ENCODE measurements around the gene CANX. TPM values are rescaled to one million over a fixed set of nuclear protein-coding genes. Genes with fewer than 3 reads are reported as not detected.
A peak's percentile ranks its signal among the peaks of the same experiment; 100 is the strongest.

The CANX gene
- total and polyA plus RNA-seq, 2 of the 13 experiments (the other 11 are each of a cell fraction or from before 2014, with no cell fraction given) = 477 to 680 TPM

DNA sequence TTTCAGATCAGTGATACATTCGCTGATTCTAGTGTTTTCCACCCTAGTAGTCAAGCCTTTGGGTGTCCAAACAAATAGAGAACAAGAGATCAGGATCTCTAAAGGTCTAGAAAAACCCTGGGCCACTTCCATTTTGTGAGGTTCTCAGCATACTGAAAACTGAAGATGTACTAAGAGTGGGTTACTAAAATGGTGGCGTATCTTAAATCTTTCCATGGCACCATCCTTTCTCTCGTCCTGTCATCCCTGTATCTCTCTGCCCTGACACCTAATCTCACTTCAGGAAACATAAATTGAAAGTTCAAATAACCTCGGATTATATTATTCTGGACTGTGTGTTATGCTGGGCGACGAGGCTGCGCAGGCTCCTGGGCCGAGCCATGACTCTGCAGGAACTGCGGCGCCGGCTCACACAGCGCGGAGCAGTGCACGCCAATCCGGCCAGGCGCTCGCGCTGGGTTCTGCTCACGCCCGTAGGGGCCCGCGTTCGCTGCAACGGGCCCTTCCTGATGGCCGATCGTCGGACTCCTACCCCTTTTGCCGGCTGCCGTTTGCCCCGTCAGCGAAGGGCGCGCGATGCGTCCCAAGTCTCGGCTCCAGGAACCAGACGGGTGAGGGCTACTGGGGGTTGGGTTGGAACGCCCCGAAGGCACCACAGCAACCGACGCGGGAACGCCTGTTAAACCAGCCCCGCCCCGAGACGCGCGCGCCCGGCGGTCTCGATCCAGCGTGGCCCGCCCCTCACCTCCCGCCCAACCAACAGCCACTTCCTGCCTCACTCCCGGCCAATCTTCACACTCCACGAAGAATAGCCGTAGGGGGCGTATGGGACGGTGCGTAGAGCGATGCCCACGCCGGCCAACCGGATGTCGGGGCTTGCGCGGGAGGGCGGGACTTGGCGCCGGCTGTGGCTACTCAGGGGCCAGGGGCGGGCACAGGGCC lies 503 bp upstream of the CANX start (continued):
- TF ChIP-seq, protein P1, sequence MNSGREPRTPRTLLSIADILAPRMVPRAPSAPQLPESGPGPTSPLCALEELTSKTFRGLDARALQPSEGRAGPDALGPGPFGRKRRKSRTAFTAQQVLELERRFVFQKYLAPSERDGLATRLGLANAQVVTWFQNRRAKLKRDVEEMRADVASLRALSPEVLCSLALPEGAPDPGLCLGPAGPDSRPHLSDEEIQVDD (CRISPR knock-in tag; IDR thresholded peaks at IDR 0.05; ENCODE audit: borderline replicate concordance) = peak; percentile 35; the same call in 1 of the 2 replicates
- TF ChIP-seq, protein P2, sequence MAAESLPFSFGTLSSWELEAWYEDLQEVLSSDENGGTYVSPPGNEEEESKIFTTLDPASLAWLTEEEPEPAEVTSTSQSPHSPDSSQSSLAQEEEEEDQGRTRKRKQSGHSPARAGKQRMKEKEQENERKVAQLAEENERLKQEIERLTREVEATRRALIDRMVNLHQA (CRISPR knock-in tag; IDR thresholded peaks at IDR 0.05) = no peak
- TF ChIP-seq GABPA (IDR thresholded peaks at IDR 0.05; ENCODE audit: low read depth, low read length) (peak; percentile 61), GABPA (CRISPR knock-in tag; IDR thresholded peaks at IDR 0.05; ENCODE audit: low read depth) (peak; percentile 85), ZNF33A (CRISPR knock-in tag; IDR thresholded peaks at IDR 0.05; ENCODE audit: borderline replicate concordance) (peak; percentile 74; the same call in 1 of the 2 replicates), ARNT (IDR thresholded peaks at IDR 0.05) (no peak), ZNF747 (CRISPR knock-in tag; IDR thresholded peaks at IDR 0.05; ENCODE audit: borderline replicate concordance) (peak; percentile 95), KAT7 (CRISPR knock-in tag; IDR thresholded peaks at IDR 0.05; ENCODE audit: borderline replicate concordance) (no peak; the same call in 1 of the 2 replicates), CHD4 (IDR thresholded peaks at IDR 0.05; ENCODE audit: borderline replicate concordance, low read length) (no peak), KDM6A (CRISPR knock-in tag; IDR thresholded peaks at IDR 0.05; ENCODE audit: low read depth) (no peak), ZNF746 (CRISPR knock-in tag; IDR thresholded peaks at IDR 0.05) (no peak), NFYC (CRISPR knock-in tag; IDR thresholded peaks at IDR 0.05) (peak; percentile 99), IKZF4 (CRISPR knock-in tag; IDR thresholded peaks at IDR 0.05; ENCODE audit: borderline replicate concordance, low read depth, not compliant biosample characterization) (no peak), IRF2 (CRISPR knock-in tag; IDR thresholded peaks at IDR 0.05) (peak; percentile 63), HMG20A (CRISPR knock-in tag; IDR thresholded peaks at IDR 0.05; ENCODE audit: borderline replicate concordance) (no peak), MEF2D (CRISPR knock-in tag; IDR thresholded peaks at IDR 0.05) (peak; percentile 71; the same call in 1 of the 2 replicates), TAF1 (CRISPR knock-in tag; IDR thresholded peaks at IDR 0.05) (peak; percentile 87), ZNF3 (CRISPR knock-in tag; IDR thresholded peaks at IDR 0.05) (no peak), ZNF607 (CRISPR knock-in tag; IDR thresholded peaks at IDR 0.05; ENCODE audit: borderline replicate concordance) (peak; percentile 89; the same call in 1 of the 2 replicates), ELF4 (CRISPR knock-in tag; IDR thresholded peaks at IDR 0.05; ENCODE audit: borderline replicate concordance) (peak; percentile 93)
- TF ChIP-seq, protein P3, sequence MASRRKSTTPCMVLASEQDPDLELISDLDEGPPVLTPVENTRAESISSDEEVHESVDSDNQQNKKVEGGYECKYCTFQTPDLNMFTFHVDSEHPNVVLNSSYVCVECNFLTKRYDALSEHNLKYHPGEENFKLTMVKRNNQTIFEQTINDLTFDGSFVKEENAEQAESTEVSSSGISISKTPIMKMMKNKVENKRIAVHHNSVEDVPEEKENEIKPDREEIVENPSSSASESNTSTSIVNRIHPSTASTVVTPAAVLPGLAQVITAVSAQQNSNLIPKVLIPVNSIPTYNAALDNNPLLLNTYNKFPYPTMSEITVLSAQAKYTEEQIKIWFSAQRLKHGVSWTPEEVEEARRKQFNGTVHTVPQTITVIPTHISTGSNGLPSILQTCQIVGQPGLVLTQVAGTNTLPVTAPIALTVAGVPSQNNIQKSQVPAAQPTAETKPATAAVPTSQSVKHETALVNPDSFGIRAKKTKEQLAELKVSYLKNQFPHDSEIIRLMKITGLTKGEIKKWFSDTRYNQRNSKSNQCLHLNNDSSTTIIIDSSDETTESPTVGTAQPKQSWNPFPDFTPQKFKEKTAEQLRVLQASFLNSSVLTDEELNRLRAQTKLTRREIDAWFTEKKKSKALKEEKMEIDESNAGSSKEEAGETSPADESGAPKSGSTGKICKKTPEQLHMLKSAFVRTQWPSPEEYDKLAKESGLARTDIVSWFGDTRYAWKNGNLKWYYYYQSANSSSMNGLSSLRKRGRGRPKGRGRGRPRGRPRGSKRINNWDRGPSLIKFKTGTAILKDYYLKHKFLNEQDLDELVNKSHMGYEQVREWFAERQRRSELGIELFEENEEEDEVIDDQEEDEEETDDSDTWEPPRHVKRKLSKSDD (CRISPR knock-in tag; IDR thresholded peaks at IDR 0.05; ENCODE audit: low read depth) = no peak
- TF ChIP-seq, protein P4, sequence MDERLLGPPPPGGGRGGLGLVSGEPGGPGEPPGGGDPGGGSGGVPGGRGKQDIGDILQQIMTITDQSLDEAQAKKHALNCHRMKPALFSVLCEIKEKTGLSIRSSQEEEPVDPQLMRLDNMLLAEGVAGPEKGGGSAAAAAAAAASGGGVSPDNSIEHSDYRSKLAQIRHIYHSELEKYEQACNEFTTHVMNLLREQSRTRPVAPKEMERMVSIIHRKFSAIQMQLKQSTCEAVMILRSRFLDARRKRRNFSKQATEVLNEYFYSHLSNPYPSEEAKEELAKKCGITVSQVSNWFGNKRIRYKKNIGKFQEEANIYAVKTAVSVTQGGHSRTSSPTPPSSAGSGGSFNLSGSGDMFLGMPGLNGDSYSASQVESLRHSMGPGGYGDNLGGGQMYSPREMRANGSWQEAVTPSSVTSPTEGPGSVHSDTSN (CRISPR knock-in tag; IDR thresholded peaks at IDR 0.05) = peak; percentile 96
- TF ChIP-seq, protein P5, sequence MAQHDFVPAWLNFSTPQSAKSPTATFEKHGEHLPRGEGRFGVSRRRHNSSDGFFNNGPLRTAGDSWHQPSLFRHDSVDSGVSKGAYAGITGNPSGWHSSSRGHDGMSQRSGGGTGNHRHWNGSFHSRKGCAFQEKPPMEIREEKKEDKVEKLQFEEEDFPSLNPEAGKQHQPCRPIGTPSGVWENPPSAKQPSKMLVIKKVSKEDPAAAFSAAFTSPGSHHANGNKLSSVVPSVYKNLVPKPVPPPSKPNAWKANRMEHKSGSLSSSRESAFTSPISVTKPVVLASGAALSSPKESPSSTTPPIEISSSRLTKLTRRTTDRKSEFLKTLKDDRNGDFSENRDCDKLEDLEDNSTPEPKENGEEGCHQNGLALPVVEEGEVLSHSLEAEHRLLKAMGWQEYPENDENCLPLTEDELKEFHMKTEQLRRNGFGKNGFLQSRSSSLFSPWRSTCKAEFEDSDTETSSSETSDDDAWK (CRISPR knock-in tag; IDR thresholded peaks at IDR 0.05) = no peak

All from HepG2 (cell line).